Measurements from ENCODE around the gene TNFRSF6B. TPM values are rescaled to one million over a fixed set of nuclear protein-coding genes. Genes with fewer than 3 reads are reported as not detected.
"Not testable (repeated sequence)": the region's sequence is repeated elsewhere in the genome, so short reads cannot be mapped to it uniquely, and the experiment has no call there.

The TNFRSF6B gene
- total RNA-seq, 1 experiment from 2014 or later: not detected

DNA sequence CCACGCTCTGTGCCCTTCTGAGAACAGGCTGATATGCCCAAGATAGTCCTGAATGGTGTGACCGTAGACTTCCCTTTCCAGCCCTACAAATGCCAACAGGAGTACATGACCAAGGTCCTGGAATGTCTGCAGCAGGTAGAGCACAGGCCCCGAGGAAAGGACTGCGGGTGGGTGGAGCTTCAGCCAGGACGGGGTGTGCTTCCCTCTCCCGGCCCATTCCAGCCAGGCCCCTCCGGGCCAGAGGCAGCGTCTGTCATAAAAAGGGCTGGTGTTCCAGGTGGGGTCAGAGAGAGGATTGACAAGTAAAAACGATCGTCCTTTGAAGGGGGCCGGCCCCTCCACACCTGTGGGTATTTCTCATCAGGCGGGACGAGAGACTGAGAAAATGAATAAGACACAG is 37.1 kb upstream of the TNFRSF6B start:
- BruUV-seq (replicated peaks): no TSS peak

DNA sequence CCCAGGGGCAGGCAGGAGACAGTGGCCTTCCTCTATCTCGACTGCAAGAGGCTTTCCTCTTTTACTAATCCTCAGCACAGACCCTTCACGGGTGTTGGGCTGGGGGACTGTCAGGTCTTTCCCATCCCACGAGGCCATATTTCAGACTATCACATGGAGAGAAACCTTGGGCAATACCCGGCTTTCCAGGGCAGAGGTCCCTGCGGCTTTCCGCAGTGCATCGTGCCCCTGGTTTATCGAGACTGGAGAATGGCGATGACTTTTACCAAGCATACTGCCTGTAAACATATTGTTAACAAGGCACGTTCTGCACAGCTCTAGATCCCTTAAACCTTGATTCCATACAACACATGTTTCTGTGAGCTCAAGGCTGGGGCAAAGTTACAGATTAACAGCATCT is 36.3 kb upstream of the TNFRSF6B start:
- H3K4me3 ChIP-seq (ENCODE audit: low read depth in 2 of 2, low read length in 2 of 2); CTCF ChIA-PET; BruUV-seq (replicated peaks); POLR2A ChIA-PET; H3K27ac ChIP-seq (ENCODE audit: low read length); intact Hi-C loops (cut with micrococcal nuclease; ENCODE audit: unreplicated experiment); H3K4me1 ChIP-seq (ENCODE audit: control insufficient read depth, insufficient read depth, low read length); in situ Hi-C loops (cut with HindIII; ENCODE audit: low pct_unique_long_range_greater_than_20kb, low sequenced_read_pairs); H3K9me3 ChIP-seq (ENCODE audit: control insufficient read depth, insufficient read depth, low read depth, low read length); DNase-seq (ENCODE audit: low read depth, low spot score); ATAC-seq; H3K27me3 ChIP-seq (ENCODE audit: control insufficient read depth, insufficient read depth, low read length); H3K36me3 ChIP-seq (ENCODE audit: control insufficient read depth, insufficient read depth, low read length): not testable (repeated sequence)

More for the DNA sequence above, 37.1 kb upstream of the TNFRSF6B start:
- H3K36me3 ChIP-seq (ENCODE audit: control insufficient read depth, insufficient read depth, low read length): peaks cover 3% of the 10 kb centered on the region; the same call in 1 of the 2 replicates
- POLR2A ChIA-PET: no interaction called here
- no peak for DNase-seq (ENCODE audit: low read depth, low spot score)
- no peak for TF ChIP-seq POLR2AphosphoS5 (IDR thresholded peaks at IDR 0.05; ENCODE audit: low read depth, low read length)
- TF ChIP-seq, protein P1, sequence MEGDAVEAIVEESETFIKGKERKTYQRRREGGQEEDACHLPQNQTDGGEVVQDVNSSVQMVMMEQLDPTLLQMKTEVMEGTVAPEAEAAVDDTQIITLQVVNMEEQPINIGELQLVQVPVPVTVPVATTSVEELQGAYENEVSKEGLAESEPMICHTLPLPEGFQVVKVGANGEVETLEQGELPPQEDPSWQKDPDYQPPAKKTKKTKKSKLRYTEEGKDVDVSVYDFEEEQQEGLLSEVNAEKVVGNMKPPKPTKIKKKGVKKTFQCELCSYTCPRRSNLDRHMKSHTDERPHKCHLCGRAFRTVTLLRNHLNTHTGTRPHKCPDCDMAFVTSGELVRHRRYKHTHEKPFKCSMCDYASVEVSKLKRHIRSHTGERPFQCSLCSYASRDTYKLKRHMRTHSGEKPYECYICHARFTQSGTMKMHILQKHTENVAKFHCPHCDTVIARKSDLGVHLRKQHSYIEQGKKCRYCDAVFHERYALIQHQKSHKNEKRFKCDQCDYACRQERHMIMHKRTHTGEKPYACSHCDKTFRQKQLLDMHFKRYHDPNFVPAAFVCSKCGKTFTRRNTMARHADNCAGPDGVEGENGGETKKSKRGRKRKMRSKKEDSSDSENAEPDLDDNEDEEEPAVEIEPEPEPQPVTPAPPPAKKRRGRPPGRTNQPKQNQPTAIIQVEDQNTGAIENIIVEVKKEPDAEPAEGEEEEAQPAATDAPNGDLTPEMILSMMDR (IDR thresholded peaks at IDR 0.05): no peak
- H3K27me3 ChIP-seq (ENCODE audit: control insufficient read depth, insufficient read depth, low read length): no peaks in the 10 kb centered on the region
- peak overlapping the region; percentile 90 for H3K27ac ChIP-seq (ENCODE audit: low read length)
- in situ Hi-C loops (cut with HindIII; ENCODE audit: low pct_unique_long_range_greater_than_20kb, low sequenced_read_pairs): no loop called here
- H3K4me3 ChIP-seq (ENCODE audit: low read depth in 2 of 2, low read length in 2 of 2): peak overlapping the region; percentile 92 to 95
- H3K4me1 ChIP-seq (ENCODE audit: control insufficient read depth, insufficient read depth, low read length): peaks cover 9% of the 10 kb centered on the region
- intact Hi-C loops (cut with micrococcal nuclease; ENCODE audit: unreplicated experiment): no loop called here
- no peaks in the 10 kb centered on the region for H3K9me3 ChIP-seq (ENCODE audit: control insufficient read depth, insufficient read depth, low read depth, low read length)
- CTCF ChIA-PET: no interaction called here
- no peak for ATAC-seq

DNA sequence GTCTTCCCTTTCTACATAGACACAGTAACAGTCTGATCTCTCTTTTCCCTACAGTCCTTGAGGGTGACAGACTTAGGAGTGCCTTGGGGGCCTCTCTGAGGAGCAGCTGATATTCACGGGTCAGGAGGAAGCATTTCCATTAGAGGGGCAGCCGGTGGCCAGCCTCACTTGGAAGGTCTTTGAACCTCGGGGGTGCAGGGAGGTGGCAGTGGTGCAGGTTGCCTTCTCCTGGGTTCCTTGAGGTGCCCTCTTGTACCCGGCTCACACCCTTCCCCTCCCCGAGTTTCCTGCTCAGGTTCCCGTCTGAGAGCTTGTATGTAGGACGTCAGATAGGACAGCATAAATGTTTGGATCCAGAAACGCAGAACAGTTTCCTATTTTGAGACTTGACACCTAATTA is 35.8 kb upstream of the TNFRSF6B start:
- peaks cover 3% of the 10 kb centered on the region; the same call in 1 of the 2 replicates for H3K36me3 ChIP-seq (ENCODE audit: control insufficient read depth, insufficient read depth, low read length)
- no peaks in the 10 kb centered on the region for H3K9me3 ChIP-seq (ENCODE audit: control insufficient read depth, insufficient read depth, low read depth, low read length)
- no peak overlapping the region for H3K4me3 ChIP-seq (ENCODE audit: low read depth in 2 of 2, low read length in 2 of 2)
- CTCF ChIA-PET: no interaction called here
- intact Hi-C loops (cut with micrococcal nuclease; ENCODE audit: unreplicated experiment) (no loop called here), in situ Hi-C loops (cut with HindIII; ENCODE audit: low pct_unique_long_range_greater_than_20kb, low sequenced_read_pairs) (no loop called here)
- no peak for ATAC-seq
- POLR2A ChIA-PET: interaction anchor here (0.5 kb wide), 1 partner anchor 56 kb away, joined by 6 read pairs; no protein-coding TSS in a partner anchor
- H3K27me3 ChIP-seq (ENCODE audit: control insufficient read depth, insufficient read depth, low read length): no peaks in the 10 kb centered on the region
- H3K27ac ChIP-seq (ENCODE audit: low read length): no peak overlapping the region
- peaks cover 9% of the 10 kb centered on the region for H3K4me1 ChIP-seq (ENCODE audit: control insufficient read depth, insufficient read depth, low read length)
- no peak for TF ChIP-seq POLR2AphosphoS5 (IDR thresholded peaks at IDR 0.05; ENCODE audit: low read depth, low read length)
- no peak for DNase-seq (ENCODE audit: low read depth, low spot score)
- no TSS peak for BruUV-seq (replicated peaks)

DNA sequence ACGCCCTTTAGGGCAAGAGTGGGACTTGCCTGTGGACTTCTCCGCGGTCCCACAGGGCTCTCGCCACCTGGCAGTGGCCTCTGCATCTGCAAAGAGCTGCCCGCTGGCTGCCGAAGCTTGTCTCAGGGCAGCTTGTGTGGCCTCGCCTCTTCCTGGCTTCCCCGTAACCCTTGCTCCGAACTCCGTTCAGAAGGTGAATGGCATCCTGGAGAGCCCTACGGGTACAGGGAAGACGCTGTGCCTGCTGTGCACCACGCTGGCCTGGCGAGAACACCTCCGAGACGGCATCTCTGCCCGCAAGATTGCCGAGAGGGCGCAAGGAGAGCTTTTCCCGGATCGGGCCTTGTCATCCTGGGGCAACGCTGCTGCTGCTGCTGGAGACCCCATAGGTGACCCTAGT is 35.3 kb upstream of the TNFRSF6B start:
- ATAC-seq (no peak), DNase-seq (ENCODE audit: low read depth, low spot score) (no peak)
- Histone ChIP-seq H3K27me3 (ENCODE audit: control insufficient read depth, insufficient read depth, low read length) (no peaks in the 10 kb centered on the region), H3K27ac (ENCODE audit: low read length) (no peak overlapping the region), H3K9me3 (ENCODE audit: control insufficient read depth, insufficient read depth, low read depth, low read length) (no peaks in the 10 kb centered on the region), H3K36me3 (ENCODE audit: control insufficient read depth, insufficient read depth, low read length) (peaks cover 3% of the 10 kb centered on the region; the same call in 1 of the 2 replicates), H3K4me3 (ENCODE audit: low read depth in 2 of 2, low read length in 2 of 2) (no peak overlapping the region), H3K4me1 (ENCODE audit: control insufficient read depth, insufficient read depth, low read length) (peaks cover 9% of the 10 kb centered on the region)
- no TSS peak for BruUV-seq (replicated peaks)
- in situ Hi-C loops (cut with HindIII; ENCODE audit: low pct_unique_long_range_greater_than_20kb, low sequenced_read_pairs): no loop called here
- TF ChIP-seq SIN3A (IDR thresholded peaks at IDR 0.05; ENCODE audit: borderline replicate concordance, insufficient read depth, low read depth, low read length): no peak
- TF ChIP-seq, protein P2, sequence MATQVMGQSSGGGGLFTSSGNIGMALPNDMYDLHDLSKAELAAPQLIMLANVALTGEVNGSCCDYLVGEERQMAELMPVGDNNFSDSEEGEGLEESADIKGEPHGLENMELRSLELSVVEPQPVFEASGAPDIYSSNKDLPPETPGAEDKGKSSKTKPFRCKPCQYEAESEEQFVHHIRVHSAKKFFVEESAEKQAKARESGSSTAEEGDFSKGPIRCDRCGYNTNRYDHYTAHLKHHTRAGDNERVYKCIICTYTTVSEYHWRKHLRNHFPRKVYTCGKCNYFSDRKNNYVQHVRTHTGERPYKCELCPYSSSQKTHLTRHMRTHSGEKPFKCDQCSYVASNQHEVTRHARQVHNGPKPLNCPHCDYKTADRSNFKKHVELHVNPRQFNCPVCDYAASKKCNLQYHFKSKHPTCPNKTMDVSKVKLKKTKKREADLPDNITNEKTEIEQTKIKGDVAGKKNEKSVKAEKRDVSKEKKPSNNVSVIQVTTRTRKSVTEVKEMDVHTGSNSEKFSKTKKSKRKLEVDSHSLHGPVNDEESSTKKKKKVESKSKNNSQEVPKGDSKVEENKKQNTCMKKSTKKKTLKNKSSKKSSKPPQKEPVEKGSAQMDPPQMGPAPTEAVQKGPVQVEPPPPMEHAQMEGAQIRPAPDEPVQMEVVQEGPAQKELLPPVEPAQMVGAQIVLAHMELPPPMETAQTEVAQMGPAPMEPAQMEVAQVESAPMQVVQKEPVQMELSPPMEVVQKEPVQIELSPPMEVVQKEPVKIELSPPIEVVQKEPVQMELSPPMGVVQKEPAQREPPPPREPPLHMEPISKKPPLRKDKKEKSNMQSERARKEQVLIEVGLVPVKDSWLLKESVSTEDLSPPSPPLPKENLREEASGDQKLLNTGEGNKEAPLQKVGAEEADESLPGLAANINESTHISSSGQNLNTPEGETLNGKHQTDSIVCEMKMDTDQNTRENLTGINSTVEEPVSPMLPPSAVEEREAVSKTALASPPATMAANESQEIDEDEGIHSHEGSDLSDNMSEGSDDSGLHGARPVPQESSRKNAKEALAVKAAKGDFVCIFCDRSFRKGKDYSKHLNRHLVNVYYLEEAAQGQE (IDR thresholded peaks at IDR 0.05; ENCODE audit: insufficient read depth in 1 of 2, low read depth in 2 of 2, low read length in 1 of 2): no peak
- no peak for TF ChIP-seq POLR2AphosphoS5 (IDR thresholded peaks at IDR 0.05; ENCODE audit: low read depth, low read length)
- TF ChIP-seq, protein P1 (IDR thresholded peaks at IDR 0.05): no peak
- TF ChIP-seq TCF7L2 (IDR thresholded peaks at IDR 0.05; ENCODE audit: low read depth, low read length): no peak
- intact Hi-C loops (cut with micrococcal nuclease; ENCODE audit: unreplicated experiment): no loop called here
- ChIA-PET POLR2A (interaction anchor here (0.5 kb wide), 1 partner anchor 57 kb away, joined by 6 read pairs; no protein-coding TSS in a partner anchor), CTCF (no interaction called here)

Data from Panc1 (cell line).